ENCODE measurements around the gene SLC25A47.
"Not testable (repeated sequence)": the region's sequence is repeated elsewhere in the genome, so short reads cannot be mapped to it uniquely, and the experiment has no call there.

The SLC25A47 gene

GRCh38 chr14:100328495-100329163, 5.5 kb downstream of the SLC25A47 start:
- no peak for DNase-seq

- DNase-seq = no peak
Observed at GRCh38 chr14:100329233-100330006, 6.3 kb downstream of the SLC25A47 start.

- DNase-seq = no peak
Observed at GRCh38 chr14:100330007-100330344, 6.8 kb downstream of the SLC25A47 start.

GRCh38 chr14:100330388-100330931, 7.3 kb downstream of the SLC25A47 start:
- no peak for DNase-seq

GRCh38 chr14:100332071-100332639, 9.0 kb downstream of the SLC25A47 start:
- DNase-seq = no peak

- peak; percentile 6 for DNase-seq
Observed at GRCh38 chr14:100332797-100333196, 9.7 kb downstream of the SLC25A47 start.

- DNase-seq = no peak
Observed at GRCh38 chr14:100333311-100333710, 10.2 kb downstream of the SLC25A47 start.

- DNase-seq = no peak
Observed at GRCh38 chr14:100333827-100334226, 10.7 kb downstream of the SLC25A47 start.

GRCh38 chr14:100334904-100335303, 11.8 kb downstream of the SLC25A47 start:
- no peak for DNase-seq

GRCh38 chr14:100336618-100337530, 13.7 kb downstream of the SLC25A47 start:
- DNase-seq = no peak

- DNase-seq = no peak
Observed at GRCh38 chr14:100339766-100340422, 16.8 kb downstream of the SLC25A47 start.

GRCh38 chr14:100340423-100340813, 17.3 kb downstream of the SLC25A47 start:
- no peak for DNase-seq

GRCh38 chr14:100341301-100342031, 18.3 kb downstream of the SLC25A47 start:
- no peak for DNase-seq

- no peak for DNase-seq
Observed at GRCh38 chr14:100342195-100342594, 19.1 kb downstream of the SLC25A47 start.

- not testable (repeated sequence) for DNase-seq
Observed at GRCh38 chr14:100342826-100343225, 19.7 kb downstream of the SLC25A47 start.

GRCh38 chr14:100344657-100345056, 21.5 kb downstream of the SLC25A47 start:
- not testable (repeated sequence) for DNase-seq

GRCh38 chr14:100345711-100346110, 22.6 kb downstream of the SLC25A47 start:
- DNase-seq = no peak

- DNase-seq = no peak
Observed at GRCh38 chr14:100346306-100347091, 23.4 kb downstream of the SLC25A47 start.

- DNase-seq = no peak
Observed at GRCh38 chr14:100348253-100348729, 25.2 kb downstream of the SLC25A47 start.

Measured in NCI-H2029 (cell line).